Measurements from ENCODE around the gene FOXP1.

DNA sequence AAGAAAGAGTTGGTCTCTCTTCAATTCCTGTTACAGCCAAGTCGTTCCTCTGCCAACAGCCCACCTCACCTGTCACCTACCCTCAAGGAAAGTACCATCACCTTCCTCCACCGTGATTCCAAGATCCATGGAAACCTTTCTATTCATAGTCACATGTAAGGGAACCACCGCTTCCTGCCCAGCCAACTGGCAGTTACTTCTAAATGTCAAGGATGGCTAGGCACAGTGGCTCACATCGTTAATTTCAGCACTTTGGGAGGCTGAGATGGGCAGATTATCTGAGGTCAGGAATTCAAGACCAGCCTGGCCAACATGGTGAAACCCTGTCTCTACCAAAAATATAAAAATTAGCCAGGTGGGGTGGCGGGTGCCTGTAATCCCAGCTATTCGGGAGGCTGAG lies 82.8 kb downstream of the FOXP1 start:
- TF ChIP-seq, protein P1, sequence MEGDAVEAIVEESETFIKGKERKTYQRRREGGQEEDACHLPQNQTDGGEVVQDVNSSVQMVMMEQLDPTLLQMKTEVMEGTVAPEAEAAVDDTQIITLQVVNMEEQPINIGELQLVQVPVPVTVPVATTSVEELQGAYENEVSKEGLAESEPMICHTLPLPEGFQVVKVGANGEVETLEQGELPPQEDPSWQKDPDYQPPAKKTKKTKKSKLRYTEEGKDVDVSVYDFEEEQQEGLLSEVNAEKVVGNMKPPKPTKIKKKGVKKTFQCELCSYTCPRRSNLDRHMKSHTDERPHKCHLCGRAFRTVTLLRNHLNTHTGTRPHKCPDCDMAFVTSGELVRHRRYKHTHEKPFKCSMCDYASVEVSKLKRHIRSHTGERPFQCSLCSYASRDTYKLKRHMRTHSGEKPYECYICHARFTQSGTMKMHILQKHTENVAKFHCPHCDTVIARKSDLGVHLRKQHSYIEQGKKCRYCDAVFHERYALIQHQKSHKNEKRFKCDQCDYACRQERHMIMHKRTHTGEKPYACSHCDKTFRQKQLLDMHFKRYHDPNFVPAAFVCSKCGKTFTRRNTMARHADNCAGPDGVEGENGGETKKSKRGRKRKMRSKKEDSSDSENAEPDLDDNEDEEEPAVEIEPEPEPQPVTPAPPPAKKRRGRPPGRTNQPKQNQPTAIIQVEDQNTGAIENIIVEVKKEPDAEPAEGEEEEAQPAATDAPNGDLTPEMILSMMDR (conservative IDR thresholded peaks at IDR 0.05 in 1 of 2, IDR thresholded peaks at IDR 0.05 in 1 of 2; ENCODE audit: extremely low read depth in 1 of 2, insufficient read depth in 1 of 2, low read depth in 1 of 2, low read length in 2 of 2): no peak
- TF ChIP-seq EZH2 (IDR thresholded peaks at IDR 0.05; ENCODE audit: borderline replicate concordance, low read length): no peak

Measured in mammary epithelial cell (primary cell).